HG03108 (cell line): ENCODE data around the gene TRIM22.
"Not testable (repeated sequence)": the region's sequence is repeated elsewhere in the genome, so short reads cannot be mapped to it uniquely, and the experiment has no call there.

Experiments
- ATAC-seq: cut with Tn5 transposase; IDR thresholded peaks from one replicate; pipeline ENCODE4 v1.9.1; 2021; ENCODE audit warnings: moderate library complexity; ENCODE audit not compliant: unreplicated experiment

The TRIM22 gene

DNA sequence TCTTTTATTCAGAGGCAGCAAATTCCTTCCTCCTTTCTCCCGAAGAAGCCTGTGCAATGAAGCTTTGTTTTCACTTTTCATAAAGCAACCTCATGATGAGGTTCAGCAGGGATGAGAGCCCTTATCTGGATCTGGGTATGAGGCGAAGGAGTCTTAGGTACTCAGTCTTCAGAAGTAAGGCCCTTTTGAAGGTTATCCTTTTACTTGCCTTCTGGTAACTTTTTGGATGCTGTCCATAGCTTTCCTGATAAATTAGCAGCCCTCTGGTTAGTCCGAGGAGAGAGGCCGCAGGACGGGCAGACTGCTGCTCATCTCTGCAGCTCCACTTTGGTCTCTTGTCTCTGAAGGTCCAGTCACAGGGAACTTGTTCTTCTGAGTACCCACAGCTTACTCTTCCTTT lies 1.1 kb downstream of the TRIM22 start:
- ATAC-seq = no peak

DNA sequence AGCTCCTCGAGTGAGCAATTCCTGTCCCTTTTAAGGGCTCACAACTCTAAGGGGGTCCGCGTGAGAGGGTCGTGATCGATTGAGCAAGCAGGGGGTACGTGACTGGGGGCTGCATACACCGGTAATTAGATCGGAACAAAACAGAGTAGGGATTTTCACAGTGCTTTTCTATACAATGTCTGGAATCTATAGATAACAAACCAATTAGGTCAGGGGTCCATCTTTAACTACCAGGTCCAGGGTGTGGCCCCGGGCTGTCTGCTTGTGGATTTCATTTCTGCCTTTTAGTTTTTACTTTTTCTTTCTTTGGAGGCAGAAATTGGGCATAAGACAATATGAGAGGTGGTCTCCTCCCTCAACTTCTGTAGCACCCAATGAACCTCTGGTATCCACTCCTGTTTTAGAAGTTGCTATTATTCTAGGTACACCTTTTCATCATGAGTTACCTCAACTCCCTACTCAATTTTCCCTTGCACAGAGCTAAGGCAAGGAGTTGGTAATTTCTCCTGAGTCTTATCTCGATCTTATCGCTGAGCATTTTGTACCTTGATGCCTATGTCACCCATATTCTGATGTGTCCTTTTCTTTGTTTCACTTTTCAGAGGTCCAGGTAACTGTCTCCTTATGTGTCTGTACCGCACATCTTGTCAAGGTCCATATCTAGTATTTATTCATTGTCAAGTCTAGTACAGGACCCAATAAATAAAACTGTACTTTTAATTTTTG lies 1.8 kb downstream of the TRIM22 start:
- not testable (repeated sequence) for ATAC-seq

DNA sequence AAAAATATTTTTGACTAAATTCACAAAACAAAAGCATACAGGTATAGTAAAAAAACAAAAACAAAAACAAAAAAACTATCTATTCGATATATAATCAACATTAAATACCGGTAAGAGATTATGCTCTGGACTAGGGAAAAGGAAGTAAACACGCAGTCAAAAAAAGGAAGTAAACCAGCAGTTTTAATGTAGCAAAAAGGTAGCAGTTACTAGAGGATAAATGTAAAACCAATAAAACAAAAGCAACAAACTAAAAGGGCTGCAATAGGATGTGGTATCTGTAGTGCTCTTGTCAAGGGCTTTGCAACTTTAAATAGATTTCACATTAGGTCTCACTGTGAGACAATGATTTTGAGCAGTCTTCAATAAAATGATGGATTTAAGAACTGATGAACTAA lies 2.4 kb downstream of the TRIM22 start:
- no peak for ATAC-seq

DNA sequence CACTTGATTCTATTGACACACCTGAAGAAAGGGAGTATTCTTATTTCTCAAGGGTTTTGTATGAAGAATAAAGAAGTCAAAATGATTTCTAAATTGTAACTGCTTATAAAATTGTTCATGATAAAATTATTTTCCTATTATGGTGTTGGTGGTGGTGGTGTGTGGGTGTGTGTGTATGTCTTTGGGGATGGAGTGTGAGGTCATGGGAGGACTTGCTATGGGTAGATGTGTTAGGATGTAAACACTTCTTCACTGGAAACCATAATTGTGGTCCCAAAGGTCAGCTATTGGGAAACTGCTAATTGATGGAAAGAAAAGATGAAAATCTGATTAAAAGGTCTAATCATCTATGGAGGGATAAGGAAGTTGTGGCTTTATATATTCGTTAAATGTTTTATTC lies 5.1 kb downstream of the TRIM22 start:
- ATAC-seq = no peak

DNA sequence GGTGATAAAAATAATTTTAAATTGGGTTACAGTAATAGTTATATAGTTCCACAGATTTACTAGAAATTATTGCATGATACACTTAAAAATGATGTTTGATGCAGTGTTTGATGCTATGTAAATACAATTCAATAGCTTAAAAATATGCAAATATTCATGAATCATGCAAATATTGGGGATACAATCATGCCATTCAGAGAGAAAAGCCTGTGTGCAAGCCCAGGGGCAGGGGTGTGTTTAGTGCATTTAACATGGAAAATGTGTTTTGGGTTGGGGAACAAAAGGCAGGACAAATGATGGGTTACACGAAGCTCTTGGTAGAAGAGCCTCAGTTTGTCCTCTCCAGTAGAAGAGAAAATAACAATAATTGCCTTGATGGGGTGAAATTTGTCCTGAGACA lies 6.0 kb downstream of the TRIM22 start:
- ATAC-seq = no peak

DNA sequence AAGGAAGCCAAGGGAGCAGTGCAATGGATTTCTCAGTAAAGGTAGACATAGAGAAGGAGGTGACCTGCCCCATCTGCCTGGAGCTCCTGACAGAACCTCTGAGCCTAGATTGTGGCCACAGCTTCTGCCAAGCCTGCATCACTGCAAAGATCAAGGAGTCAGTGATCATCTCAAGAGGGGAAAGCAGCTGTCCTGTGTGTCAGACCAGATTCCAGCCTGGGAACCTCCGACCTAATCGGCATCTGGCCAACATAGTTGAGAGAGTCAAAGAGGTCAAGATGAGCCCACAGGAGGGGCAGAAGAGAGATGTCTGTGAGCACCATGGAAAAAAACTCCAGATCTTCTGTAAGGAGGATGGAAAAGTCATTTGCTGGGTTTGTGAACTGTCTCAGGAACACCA lies 6.6 kb downstream of the TRIM22 start:
- no peak for ATAC-seq

DNA sequence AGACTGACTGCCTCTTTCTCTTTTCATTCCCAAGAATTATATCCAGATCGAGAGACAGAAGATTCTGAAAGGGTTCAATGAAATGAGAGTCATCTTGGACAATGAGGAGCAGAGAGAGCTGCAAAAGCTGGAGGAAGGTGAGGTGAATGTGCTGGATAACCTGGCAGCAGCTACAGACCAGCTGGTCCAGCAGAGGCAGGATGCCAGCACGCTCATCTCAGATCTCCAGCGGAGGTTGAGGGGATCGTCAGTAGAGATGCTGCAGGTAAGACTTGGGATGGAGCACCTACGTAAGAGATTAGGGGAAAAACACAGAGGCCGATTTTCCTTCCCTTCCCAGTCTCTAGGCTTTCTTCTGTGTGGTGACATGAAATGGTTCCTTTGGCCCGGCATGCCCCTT lies 8.7 kb downstream of the TRIM22 start:
- no peak for ATAC-seq

DNA sequence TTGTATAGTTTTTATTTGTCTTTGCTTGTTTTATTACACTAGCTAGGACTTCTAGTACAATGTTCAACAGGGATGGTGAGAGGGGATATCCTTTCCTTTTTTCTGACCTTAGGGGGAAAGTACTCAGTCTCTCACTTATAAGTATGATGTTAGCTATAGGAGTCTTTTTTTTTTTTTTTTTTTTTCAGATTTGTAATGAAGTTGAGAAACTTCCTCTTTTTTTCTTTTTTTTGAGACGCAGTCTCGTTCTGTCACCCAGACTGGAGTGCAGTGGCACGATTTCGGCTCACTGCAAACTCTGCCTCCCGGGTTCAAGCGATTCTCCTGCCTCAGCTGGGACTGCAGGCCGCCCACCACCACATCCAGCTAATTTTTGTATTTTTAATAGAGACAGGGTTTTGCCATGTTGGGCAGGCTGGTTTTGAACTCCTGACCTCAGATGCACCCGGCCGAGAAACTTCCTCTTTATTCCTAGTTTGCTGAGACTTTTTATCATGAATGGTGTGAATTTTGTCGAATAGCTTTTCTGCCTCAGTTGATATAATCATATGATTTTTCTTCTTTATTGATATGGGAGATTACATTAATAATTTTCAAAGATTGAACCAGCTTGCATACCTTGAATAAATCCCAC lies 10.9 kb downstream of the TRIM22 start:
- no peak for ATAC-seq

DNA sequence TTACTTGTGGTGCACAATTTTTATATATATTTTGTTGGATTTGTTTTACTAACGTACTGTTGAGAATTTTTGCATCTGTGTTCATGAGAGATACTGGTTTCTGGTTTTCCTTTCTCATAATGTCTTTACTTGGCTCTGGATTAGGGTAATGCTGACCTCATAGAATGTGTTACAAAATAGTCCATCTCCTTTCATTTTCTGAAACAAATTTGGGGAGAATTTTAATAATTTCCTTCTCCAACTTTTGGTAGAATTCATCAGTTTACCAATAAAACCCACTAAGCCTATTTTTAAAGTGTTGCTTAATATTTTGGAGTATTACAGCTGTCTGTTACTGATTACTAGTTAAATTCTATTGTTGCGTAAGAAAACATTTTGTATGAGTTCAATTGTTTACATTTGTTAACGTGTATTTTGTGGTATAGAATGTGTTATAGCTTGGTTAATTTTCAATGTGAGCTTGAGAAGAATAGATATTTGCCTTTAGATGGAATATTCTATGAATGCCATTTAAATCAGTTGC lies 11.5 kb downstream of the TRIM22 start:
- ATAC-seq = no peak

DNA sequence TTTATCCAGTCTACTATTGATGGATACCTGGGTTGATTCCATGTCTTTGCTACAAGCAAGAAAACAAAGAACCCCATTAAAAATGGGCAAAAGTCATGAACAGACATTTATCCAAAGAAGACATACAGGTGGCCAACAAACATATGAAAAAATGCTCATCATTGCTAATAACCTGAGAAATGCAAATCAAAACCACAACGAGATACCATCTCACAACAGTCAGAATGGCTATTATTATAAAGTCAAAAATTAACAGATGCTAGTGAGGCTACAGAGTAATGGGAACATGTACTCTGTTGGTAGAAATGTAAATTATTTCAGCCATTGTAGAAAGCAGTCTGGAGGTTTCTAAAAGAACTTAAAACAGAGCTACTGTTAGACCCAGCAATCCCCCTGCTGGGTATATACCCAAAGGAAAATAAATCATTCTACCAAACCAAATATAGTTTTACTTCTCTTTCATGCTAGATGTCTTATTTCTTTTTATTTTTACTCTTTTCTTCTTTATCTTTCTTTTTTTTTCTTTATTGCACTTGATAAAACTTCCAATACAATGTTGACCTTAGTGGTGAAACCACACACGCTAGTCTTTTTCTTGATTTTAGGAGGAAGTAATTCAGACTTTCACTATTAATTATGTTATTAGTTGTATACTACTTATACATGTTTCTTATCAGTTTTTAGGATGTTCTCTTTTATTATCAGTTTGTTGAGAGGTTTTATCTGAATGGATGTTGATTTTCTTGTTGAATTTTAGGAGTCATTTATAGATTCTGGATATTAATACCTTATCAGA lies 14.3 kb downstream of the TRIM22 start:
- ATAC-seq = peak; percentile 65

DNA sequence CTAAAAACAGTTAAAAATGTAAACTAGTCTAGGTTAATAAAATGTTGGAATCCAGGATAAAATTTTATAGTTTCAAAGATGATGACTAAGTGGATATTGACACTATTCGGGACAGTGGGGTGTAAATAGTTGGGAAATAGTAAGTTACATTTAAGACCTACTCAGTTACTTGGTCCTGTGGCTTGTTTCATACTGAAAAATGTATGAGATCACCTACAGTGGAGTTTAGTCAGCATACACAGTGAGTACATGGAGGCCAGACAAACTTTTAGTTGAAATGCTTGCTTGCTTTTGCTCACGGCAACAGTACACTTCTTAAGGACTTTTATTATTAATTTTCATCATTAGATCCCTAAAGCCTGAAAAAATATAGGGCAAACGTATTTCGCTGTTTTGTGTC lies 16.1 kb downstream of the TRIM22 start:
- no peak for ATAC-seq

DNA sequence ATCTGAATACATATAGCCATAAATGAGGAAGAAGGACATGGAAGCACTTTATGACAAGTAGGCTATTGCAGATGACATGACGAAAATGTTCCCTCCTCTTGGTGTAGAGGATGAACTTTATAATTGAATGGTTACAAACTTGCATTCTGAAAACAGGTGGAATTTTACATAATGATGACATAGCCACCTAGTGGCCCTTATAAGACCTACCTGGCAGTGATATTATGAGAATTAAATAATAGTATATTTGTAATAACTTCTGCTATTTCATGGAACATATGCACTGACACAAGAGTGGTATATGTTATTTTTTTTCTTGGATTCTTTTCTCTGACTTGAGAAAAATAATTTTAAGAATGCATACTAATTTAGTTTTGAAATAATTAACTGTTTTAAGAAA lies 22.9 kb downstream of the TRIM22 start:
- no peak for ATAC-seq

DNA sequence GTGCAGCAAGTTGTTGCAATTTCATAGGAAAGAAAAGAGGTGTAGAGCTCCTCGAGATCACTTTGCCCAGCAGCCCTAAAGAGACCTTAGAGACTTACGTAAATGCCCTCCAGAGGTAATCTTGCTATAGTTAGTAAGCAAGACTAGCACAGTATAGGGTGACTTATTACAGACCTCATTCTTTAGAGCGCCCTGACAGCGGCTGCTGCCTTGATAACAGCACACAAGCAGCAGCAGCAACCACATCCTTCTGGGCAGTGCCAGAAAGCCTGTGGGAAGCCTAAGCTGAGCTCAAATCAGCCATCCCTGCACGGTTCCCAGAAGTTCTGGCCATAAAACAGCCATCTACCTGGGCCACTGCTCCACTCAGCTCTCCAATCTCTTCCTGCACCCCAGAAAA lies 24.1 kb downstream of the TRIM22 start:
- no peak for ATAC-seq

DNA sequence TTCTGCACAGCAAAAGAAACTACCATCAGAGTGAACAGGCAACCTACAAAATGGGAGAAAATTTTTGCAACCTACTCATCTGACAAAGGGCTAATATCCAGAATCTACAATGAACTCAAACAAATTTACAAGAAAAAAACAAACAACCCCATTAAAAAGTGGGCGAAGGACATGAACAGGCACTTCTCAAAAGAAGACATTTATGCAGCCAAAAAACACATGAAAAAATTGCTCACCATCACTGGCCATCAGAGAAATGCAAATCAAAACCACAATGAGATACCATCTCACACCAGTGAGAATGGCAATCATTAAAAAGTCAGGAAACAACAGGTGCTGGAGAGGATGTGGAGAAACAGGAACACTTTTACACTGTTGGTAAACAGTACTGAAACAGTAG lies 26.9 kb downstream of the TRIM22 start:
- not testable (repeated sequence) for ATAC-seq

DNA sequence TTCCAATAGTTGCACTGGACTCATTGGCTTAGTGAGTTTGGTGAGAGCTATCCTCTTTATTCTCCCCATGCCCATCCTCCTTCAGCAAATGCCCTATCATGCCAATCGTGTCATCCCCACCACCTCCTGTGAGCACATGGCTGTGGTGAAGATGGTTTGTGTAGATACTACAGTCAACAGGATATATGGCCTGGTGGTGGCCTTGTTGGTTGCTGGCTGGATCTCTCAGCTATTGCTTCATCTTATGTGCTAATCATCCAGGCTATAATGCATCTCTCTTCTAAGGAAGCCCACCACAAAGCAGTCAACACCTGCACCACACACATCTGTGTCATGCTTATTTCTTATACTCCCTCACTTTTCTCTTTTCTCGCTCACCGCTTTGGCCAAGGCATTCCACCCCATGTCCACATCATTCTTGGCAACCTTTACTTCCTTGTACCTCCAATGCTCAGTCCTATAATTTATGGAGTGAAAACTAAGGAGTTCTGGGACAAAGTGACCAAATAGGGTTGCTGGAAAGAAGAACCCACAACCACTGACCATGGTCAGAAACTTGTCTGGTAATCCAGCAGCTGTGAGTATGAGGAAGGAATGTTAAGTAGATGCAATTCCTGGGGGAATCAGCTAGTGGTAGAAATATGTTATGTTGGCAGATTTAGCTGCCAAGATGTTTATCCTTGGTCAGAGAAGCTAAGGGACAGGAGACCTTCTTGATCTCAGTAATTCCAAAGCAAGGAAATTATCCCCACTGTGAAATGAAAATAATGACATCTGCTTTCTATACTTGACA lies 30.3 kb downstream of the TRIM22 start:
- no peak for ATAC-seq

DNA sequence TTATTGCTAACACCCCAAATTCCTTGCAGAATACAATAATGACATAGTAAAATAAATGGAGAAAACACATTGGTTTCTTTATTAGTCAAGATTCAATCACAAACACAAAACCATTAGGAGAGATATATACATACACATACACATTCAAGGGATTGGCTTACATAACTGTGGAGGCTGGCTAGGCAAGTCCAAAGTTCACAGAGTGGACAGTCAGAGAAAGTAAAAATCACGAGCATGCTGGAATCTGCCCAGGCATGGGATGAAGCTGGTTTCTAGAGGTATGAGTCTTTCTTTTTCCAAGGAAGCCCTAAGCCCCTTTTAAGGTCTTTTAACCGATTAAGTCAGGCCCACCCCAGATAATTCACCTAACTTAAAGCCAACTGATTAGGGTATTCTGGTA lies 33.0 kb downstream of the TRIM22 start:
- ATAC-seq = no peak

DNA sequence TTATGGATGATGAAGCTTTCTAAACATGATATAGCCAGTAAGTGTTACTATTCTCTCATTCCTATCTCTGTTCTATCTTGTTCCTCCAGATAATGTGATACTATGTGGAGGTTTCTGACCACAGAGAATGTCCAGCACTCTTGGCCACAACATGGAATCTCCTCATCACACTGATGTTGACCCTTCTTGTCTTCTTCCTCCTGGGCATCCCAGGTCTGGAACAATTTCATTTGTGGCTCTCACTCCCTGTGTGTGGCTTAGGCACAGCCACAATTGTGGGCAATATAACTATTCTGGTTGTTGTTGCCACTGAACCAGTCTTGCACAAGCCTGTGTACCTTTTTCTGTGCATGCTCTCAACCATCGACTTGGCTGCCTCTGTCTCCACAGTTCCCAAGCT lies 36.8 kb downstream of the TRIM22 start:
- ATAC-seq = no peak

DNA sequence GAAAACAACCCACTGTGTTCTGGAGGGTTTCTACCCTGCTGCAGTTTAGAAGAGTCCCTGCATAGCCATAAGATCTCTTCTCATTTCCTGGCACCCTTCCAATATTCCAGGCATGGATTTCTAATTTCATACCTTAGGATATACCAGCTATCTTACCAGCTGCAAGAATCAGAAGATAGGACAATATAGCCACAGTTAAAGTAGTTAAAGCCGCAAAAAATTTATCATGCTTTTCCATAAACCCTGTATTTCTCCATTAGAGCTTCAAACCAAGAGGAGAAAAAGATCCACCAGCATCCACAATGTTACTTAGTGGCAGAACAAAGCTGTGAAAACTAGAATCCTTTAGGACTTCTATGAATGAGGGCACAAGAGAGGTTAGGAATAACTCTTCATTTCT lies 38.1 kb downstream of the TRIM22 start:
- no peak for ATAC-seq

DNA sequence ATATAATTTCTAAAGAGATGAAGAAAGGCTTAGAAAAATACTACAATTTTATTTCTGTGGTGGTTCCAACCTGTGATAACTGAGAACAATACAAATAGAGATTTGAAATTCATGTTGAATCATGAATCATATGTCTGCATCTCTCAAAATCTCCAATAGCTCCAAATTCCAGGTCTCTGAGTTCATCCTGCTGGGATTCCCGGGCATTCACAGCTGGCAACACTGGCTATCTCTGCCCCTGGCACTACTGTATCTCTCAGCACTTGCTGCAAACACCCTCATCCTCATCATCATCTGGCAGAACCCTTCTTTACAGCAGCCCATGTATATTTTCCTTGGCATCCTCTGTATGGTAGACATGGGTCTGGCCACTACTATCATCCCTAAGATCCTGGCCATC lies 46.8 kb downstream of the TRIM22 start, which contains the start of gene OR56B1:
TSS of gene OR56B1 (plus strand) at position 53 of the 400 bp plus-strand sequence. CDS start at position 122, 69 bp downstream.
- ATAC-seq = no peak

DNA sequence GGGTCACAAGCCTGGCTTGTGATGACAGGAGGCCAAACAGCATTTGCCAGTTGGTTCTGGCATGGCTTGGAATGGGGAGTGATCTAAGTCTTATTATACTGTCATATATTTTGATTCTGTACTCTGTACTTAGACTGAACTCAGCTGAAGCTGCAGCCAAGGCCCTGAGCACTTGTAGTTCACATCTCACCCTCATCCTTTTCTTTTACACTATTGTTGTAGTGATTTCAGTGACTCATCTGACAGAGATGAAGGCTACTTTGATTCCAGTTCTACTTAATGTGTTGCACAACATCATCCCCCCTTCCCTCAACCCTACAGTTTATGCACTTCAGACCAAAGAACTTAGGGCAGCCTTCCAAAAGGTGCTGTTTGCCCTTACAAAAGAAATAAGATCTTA lies 47.5 kb downstream of the TRIM22 start:
- no peak for ATAC-seq
